SU-DHL-6 (cell line): ENCODE results near the gene ZNF800.
"Not testable (repeated sequence)": the region's sequence is repeated elsewhere in the genome, so short reads cannot be mapped to it uniquely, and the experiment has no call there.

Experiments used
- H2AFZ ChIP-seq: fragments of 200-600 bp; sonication (generic); 2 replicates; pipeline ENCODE4 v1.6.1; 2014; ENCODE audit warnings: low read depth, mild to moderate bottlenecking, moderate library complexity, mixed read lengths, antibody characterized with exemption, low read length; ENCODE audit not compliant: severe bottlenecking
- H3F3A ChIP-seq: fragments of 200-600 bp; shearing (Covaris generic); 2 replicates; pipeline ENCODE4 v1.6.0; 2016; ENCODE audit warnings: antibody characterized with exemption, mild to moderate bottlenecking; ENCODE audit not compliant: insufficient read depth
- H3K27ac ChIP-seq: fragments of 200-600 bp; sonication (generic); 2 replicates; pipeline ENCODE4 v1.5.1; 2016; ENCODE audit warnings: low read depth, mild to moderate bottlenecking, low read length, moderate library complexity, mixed read lengths
- H3K27me3 ChIP-seq: fragments of 200-600 bp; sonication (generic), shearing (Covaris generic); 2 replicates; pipeline ENCODE4 v1.6.0; 2014; ENCODE audit warnings: mild to moderate bottlenecking, low read length
- H3K36me3 ChIP-seq: fragments of 200-600 bp; sonication (generic); 2 replicates; pipeline ENCODE4 v1.6.1; 2014; ENCODE audit warnings: mild to moderate bottlenecking, low read length, mixed read lengths
- H3K4me2 ChIP-seq: fragments of 300-600, 200-600 bp; shearing (Covaris generic), sonication (generic); 2 replicates; pipeline ENCODE4 v1.6.0; 2014; ENCODE audit warnings: low read length, low read depth, mild to moderate bottlenecking; ENCODE audit not compliant: poor library complexity, severe bottlenecking
- H3K4me3 ChIP-seq: fragments of 200-600 bp; sonication (generic); 2 replicates; pipeline ENCODE4 v1.5.1; 2014; ENCODE audit warnings: antibody characterized with exemption, low read length, mild to moderate bottlenecking, mixed read lengths; ENCODE audit not compliant: insufficient read depth, poor library complexity, severe bottlenecking
- H3K79me2 ChIP-seq: fragments of 200-600 bp; sonication (generic); 2 replicates; pipeline ENCODE4 v1.6.1; 2014; ENCODE audit warnings: mild to moderate bottlenecking, low read length, moderate library complexity; ENCODE audit not compliant: insufficient read depth
- H3K9ac ChIP-seq: fragments of 200-600 bp; sonication (generic); 2 replicates; pipeline ENCODE4 v1.7.0; 2014; ENCODE audit warnings: mild to moderate bottlenecking, low read length
- H3K9me2 ChIP-seq: fragments of 200-600 bp; sonication (generic); replicated peaks from 2 replicates; pipeline ENCODE4 v1.6.1; 2014; ENCODE audit warnings: low read length; ENCODE audit not compliant: insufficient read depth
- H3K9me3 ChIP-seq: fragments of 200-600 bp; sonication (generic); 2 replicates; pipeline ENCODE4 v1.6.1; 2014; ENCODE audit warnings: low read length, mixed read lengths; ENCODE audit not compliant: insufficient read depth
- H4K20me1 ChIP-seq: fragments of 200-600 bp; sonication (generic); 2 replicates; pipeline ENCODE4 v1.6.1; 2014; ENCODE audit warnings: low read depth, mild to moderate bottlenecking, antibody characterized with exemption, low read length, moderate library complexity, mixed read lengths
- EZH2phosphoT487 ChIP-seq: fragments of 200-600 bp; sonication (generic), shearing (Covaris generic); conservative IDR thresholded peaks from 2 replicates; pipeline ENCODE4 v1.6.1; 2018; ENCODE audit warnings: mild to moderate bottlenecking, antibody characterized with exemption, low read length, moderate library complexity, mixed read lengths
- TF ChIP-seq, protein P1 (sequence below): fragments of 200-600 bp; sonication (generic); IDR thresholded peaks from one replicate; pipeline ENCODE4 v1.5.1; 2017; ENCODE audit warnings: antibody characterized with exemption, mild to moderate bottlenecking, low read length, moderate library complexity; ENCODE audit not compliant: insufficient read depth, poor library complexity, severe bottlenecking

The ZNF800 gene

DNA sequence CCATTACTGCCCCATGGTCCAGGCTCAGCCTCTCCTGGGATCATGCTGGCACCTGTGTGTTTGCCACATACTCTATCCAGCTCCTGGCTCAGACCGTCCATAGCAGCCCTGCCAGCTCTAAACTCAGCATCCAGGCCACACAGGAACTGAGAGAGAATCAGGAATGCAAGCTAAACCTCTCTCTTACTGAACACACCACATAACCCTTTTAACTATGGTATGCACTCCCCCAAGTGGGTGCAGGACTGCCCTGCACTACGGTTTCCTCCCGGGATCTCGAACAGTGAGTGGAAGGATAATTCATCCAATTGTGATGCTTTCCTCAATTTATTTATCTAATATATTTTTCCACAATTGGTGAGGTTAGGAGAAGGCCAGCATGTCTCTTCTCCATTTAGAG lies 17.1 kb upstream of the ZNF800 start:
- Histone ChIP-seq H3F3A (no peaks in the 10 kb centered on the region), H3K27ac (no peak overlapping the region), H4K20me1 (no peaks in the 10 kb centered on the region), H3K9me2 (no peaks in the 10 kb centered on the region), H3K4me2 (no peak overlapping the region), H3K36me3 (no peaks in the 10 kb centered on the region), H3K4me3 (no peak overlapping the region), H3K79me2 (no peaks in the 10 kb centered on the region), H3K27me3 (no peaks in the 10 kb centered on the region), H2AFZ (no peak overlapping the region), H3K9me3 (no peaks in the 10 kb centered on the region), H3K9ac (no peak overlapping the region)
- no peak for TF ChIP-seq EZH2phosphoT487
- TF ChIP-seq, protein P1, sequence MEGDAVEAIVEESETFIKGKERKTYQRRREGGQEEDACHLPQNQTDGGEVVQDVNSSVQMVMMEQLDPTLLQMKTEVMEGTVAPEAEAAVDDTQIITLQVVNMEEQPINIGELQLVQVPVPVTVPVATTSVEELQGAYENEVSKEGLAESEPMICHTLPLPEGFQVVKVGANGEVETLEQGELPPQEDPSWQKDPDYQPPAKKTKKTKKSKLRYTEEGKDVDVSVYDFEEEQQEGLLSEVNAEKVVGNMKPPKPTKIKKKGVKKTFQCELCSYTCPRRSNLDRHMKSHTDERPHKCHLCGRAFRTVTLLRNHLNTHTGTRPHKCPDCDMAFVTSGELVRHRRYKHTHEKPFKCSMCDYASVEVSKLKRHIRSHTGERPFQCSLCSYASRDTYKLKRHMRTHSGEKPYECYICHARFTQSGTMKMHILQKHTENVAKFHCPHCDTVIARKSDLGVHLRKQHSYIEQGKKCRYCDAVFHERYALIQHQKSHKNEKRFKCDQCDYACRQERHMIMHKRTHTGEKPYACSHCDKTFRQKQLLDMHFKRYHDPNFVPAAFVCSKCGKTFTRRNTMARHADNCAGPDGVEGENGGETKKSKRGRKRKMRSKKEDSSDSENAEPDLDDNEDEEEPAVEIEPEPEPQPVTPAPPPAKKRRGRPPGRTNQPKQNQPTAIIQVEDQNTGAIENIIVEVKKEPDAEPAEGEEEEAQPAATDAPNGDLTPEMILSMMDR, result no peak

DNA sequence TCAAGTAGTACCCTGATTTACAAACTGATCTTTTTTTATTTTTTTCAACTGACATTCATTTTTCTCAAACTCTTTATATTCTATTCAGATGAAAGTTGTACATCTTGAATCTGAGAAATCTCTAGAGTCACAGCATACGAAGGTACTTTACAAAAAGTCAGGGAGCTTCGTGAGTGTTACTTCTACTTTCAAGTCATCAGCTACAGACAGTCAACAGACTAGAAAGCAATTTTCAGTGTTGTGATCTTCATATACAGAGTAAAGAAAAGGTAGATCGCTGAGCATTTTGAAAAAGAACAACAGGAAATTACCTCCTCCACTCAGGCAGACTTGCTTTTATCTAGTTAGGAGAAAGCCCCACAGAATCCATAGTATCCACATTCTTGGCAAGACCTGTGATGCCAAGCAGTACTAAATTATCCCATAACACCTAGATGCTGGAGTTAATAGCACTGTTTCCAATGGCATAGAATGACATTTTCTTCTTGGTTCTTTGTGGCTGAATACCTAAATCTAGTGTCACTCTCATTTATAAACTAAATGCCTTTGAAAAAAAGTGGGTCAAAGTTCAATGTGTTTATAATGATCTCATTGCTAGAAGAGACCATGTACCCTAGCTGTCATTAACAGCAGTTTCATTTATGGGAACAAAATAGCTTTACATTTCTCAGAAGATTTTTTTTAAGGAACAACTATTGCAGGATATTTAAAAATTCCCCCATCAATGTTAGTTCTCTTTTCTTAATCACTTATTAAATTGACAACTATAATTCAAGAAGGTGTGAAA lies 12.0 kb upstream of the ZNF800 start:
- Histone ChIP-seq H3K27me3 (no peaks in the 10 kb centered on the region), H3K9ac (no peak overlapping the region), H3K4me3 (no peak overlapping the region), H4K20me1 (no peaks in the 10 kb centered on the region), H3K4me2 (no peak overlapping the region), H2AFZ (no peak overlapping the region), H3K36me3 (no peaks in the 10 kb centered on the region), H3K9me2 (no peaks in the 10 kb centered on the region), H3K79me2 (no peaks in the 10 kb centered on the region), H3F3A (no peaks in the 10 kb centered on the region), H3K27ac (no peak overlapping the region), H3K9me3 (no peaks in the 10 kb centered on the region)
- TF ChIP-seq, protein P1, result no peak
- no peak for TF ChIP-seq EZH2phosphoT487

DNA sequence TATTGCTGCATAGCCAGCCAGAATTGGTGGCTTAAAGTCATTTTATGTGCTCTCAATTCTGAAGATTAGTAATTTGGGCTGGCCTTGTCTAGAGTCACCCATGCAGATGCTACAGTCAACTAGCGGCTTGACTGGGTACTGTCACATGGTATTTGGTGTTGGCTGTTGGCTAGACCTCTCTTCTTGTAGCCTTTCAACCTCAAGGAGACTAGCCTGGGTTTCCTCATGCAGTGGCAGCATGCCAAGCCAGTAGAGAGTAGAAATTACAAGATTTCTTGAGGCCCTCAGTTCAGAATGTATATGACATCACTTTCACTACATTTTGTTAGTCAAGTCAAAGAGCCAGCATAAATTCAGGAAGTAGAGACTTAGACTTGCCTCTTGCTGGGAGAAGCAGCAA lies 3.7 kb upstream of the ZNF800 start:
- H2AFZ ChIP-seq, result no peak overlapping the region
- H3K79me2 ChIP-seq, result peaks cover 13% of the 10 kb centered on the region
- no peaks in the 10 kb centered on the region for H3K9me3 ChIP-seq
- H3K36me3 ChIP-seq, result no peaks in the 10 kb centered on the region
- no peaks in the 10 kb centered on the region for H3F3A ChIP-seq
- H3K27ac ChIP-seq, result no peak overlapping the region
- no peak for TF ChIP-seq EZH2phosphoT487
- TF ChIP-seq, protein P1, result no peak
- no peak overlapping the region for H3K4me3 ChIP-seq
- H3K4me2 ChIP-seq, result no peak overlapping the region
- no peaks in the 10 kb centered on the region for H3K27me3 ChIP-seq
- no peaks in the 10 kb centered on the region for H4K20me1 ChIP-seq
- no peaks in the 10 kb centered on the region for H3K9me2 ChIP-seq
- H3K9ac ChIP-seq, result no peak overlapping the region

DNA sequence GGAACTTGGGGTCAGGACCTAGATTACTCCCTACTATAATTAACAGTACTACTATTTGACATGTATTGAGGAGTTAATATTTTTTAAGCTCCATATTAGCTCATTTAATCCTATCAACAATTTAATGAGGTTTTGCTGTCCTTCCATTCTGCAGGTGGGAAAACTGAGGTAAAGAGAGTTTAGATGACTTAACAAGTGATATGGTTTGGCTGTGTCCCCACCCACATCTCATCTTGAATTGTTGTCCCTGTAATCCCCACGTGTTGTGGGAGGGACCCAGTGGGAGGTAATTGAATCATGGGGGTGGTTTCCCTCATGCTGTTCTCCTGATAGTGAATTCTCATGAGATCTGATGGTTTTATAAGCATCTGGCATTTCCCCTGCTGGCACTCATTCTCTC lies 2.6 kb upstream of the ZNF800 start:
- H3F3A ChIP-seq, H4K20me1 ChIP-seq, H3K27ac ChIP-seq, H3K9ac ChIP-seq, H3K4me2 ChIP-seq, H3K4me3 ChIP-seq, H3K9me2 ChIP-seq, H3K9me3 ChIP-seq, H3K36me3 ChIP-seq, H3K27me3 ChIP-seq, H2AFZ ChIP-seq: not testable (repeated sequence)
- H3K79me2 ChIP-seq, result peaks cover 24% of the 10 kb centered on the region
